CD4-positive, alpha-beta T cell treated with Interleukin-21 for 1 hour (primary cell): ENCODE results near the gene COX7A2.

Experiments
- DNase-seq: peaks from one replicate; pipeline ENCODE4 v3.0.0-alpha.2; 2020

COX7A2 gene

DNA sequence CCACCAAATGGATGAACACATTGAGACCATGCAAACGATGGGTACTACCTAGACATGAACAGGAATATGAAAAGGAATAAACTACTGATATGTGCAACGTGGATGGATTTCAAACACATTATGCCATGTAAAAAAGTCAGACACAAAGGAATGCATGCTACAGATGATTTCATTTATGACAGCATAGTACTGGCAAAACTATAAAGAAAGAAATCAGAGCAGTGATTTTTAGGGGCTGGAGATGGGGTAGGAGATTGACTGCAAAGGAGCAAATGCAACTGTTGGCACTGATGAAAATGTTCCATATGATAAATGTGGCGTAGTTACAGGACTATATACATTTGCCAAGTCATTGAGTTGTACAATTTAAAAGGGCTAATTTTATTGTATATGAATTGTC is 24.3 kb downstream of the COX7A2 start:
- no peak for DNase-seq

DNA sequence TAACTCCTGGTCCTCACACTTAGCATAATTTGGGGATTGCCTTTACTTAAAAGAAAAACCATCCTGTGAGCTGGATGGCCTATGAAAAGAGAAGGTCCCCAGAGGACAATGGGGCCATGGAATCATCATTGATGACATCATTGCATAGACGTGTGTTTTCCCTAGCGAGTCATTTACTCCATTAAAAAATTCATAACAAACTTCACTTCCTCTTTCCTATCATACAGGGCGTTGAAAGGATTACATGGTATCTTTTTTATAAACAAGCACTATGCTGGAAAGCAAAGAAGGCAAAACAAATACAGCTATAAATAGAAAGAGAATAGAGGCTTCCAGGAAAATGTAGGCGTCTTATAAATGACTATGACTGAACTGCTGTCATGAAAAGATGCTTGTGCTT is 26.4 kb downstream of the COX7A2 start:
- DNase-seq: no peak

DNA sequence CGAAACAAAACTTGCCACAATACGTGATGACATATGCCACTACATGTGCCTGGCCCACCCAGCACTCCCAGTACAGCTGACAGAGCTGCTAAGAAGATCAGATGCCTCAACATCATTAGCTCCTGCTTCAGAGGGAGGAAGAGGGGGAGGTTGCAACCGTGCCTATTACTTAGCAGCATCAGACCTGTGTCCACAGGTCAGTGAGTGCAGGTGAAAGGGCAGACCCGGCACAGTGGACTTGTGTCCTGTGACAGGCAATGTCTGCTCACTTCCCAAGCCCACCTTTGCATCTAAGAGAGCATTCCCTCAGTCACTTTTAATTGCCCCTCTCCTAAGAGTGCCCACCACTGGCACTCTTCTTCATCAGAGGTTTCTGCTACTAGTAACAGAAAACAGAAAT is 28.3 kb downstream of the COX7A2 start:
- no peak for DNase-seq

DNA sequence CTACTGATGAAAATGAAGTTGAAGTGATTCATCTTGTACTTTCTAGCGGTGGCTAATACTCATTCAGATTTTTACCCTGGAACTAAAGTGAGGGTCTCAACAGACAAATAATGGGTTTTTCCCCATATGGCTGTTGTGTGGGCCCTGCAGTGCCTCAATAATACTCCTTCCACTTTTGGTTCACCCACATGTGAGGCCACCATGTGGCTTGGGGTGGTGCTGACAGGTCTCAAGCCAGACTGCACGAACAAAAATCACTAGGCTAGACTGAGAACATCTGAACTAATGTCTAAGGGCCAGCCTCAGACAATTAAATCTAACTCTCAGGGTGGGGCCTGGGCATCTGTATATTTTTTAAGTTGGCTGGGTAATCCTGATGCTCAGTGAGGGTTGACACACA is 29.9 kb downstream of the COX7A2 start:
- DNase-seq: no peak

DNA sequence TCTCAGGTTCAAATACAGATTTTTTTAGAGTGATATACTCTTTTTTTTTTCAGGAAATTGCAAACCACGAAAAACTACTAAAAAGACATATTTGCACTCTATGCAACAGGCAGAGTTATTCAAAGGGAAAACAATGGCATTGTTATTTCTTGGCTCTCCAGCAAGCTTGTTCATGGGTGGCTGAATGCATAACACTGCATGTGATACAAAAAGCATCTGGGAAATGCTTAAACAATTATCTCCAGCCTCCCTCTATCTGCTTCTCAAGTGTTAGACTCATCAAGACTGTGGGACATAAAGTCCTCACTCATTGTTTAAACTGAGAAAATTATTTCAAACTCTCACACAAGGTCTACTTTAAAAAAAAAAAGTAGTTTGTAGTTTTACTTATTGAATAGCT is 30.5 kb downstream of the COX7A2 start:
- DNase-seq: no peak

DNA sequence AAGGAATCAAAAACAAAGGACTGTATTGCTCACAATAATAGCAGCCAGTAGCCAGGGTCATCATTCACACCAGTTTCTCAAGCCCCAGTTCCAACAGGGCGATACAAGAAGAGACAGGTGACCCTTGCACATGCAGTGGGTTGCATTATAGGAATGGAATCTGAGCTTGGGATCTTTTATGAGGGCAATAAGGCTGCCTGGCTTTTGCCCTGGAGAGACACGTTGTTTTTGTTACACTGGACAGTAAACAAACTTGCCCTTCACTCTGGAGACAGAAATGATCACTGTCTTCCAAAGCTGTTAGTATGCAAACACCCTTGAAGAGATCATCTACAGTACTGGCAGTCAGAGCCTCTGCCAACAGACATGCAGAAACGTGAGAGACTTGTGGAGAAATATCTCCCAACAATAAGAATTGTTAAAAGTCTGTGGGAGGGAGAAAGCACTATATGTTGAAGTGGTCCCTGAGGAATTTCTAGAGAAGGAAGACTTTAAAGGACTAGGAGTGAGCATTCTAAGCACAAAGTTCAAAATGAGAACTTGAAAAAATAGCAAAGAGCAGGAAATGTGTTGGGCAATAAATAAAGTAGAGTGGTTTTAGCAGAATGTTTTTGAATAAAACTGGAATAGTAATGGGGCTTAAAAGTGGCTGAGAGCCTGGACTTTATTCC is 31.5 kb downstream of the COX7A2 start:
- DNase-seq: no peak

DNA sequence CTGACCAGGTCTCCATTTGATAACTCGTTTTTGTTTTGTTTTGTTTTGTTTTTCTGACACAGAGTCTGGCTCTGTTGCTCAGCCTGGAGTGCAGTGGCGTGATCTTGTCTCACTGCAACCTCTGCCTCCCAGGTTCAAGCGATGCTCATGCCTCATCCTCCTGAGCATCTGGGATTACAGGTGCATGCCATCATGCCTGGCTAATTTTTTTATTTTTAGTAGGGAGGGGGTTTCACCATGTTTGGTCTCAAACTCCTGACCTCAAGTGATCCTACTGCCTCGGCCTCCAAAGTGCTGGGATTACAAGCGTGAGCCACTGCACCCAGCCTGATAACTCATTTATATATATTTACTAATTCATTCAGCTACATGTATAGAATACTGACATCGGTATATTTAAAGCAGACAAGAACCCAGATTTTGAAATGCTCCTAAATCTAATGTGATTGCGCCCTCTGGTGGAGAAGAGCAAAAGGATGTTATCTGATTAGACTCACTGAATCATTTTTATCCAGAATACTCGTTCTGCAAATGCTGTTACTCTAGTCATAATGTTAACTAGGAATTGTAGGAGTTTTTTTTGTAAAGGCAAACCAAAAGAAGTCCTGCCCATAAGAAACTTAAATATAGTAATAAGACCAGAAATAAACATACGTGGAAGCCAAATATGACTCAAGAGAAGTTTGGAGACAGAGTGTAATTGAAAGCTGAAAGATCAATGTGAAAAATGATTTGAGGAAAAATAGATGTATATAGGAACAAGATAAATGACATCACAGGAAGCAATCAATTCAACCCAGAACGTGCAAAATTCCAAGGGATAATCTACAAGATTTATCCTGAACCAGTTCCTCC is 32.5 kb downstream of the COX7A2 start:
- DNase-seq: peak; percentile 66

DNA sequence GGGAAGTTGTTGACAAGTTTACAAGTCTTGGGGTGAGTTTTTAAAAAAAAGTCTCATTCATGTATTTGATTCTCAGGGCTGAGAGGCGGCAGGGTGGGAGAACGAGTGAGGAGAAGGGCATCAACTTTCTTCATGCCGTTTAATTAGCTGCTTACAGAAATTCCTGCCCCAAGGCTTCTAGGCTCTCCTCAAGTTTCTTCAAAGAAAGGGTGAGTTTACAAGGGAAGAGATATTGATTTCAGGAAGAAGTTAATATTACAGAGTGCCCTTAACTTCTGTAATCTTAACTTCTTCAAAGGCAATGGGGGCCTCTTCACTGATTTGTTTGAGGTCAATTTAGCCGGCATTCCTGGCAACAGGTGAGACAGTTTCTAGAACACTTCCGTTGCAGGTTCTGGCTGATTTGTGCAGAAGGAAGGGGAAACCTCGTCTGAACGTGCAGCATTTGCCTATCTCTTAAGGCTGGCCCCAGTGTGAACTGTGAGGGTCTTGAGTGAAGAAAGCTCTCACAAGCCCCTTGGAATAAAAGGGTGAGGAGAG is 34.3 kb downstream of the COX7A2 start:
- no peak for DNase-seq

DNA sequence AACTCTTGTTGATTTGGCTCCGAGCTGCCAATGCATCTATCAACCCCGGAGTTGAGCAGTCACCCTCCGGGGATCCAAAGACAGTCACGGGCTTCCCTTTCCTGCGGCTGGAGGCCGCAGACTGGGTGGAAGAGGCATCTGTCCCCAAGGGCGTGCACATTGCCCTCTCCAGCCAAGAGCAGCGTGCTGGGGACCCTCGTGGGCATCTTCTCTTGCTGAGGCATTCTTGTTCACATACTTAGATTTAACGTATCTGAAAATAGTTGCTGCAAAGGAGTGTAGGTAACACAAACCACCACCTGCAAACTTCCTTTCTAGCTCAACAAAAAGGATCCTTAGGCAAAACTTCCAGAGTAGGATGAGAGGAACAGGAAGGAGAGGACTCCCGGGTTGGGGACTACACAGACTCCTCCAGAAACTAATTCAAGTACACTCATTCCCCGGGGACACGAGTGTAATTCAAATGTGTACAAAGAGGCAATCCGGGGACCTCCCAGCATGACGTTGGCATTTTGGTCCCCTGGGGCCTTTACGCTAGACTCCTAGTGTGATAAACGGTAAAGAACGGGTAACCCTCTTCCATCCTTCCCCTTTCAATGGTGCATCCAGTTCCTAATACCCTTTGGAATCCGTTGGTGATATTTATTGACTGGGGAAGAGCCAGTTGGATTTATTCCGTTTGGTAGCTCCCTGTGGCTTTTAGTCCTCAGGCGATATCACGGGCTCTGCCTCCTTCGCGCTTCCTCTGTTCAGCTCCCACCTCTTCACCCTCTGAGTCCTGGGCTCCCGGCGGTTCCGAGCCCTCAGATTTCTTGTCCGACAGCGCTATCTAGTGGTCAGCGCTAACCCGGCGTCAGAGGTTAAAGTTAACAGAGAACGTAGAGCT is 35.1 kb downstream of the COX7A2 start:
- DNase-seq: peak; percentile 80

DNA sequence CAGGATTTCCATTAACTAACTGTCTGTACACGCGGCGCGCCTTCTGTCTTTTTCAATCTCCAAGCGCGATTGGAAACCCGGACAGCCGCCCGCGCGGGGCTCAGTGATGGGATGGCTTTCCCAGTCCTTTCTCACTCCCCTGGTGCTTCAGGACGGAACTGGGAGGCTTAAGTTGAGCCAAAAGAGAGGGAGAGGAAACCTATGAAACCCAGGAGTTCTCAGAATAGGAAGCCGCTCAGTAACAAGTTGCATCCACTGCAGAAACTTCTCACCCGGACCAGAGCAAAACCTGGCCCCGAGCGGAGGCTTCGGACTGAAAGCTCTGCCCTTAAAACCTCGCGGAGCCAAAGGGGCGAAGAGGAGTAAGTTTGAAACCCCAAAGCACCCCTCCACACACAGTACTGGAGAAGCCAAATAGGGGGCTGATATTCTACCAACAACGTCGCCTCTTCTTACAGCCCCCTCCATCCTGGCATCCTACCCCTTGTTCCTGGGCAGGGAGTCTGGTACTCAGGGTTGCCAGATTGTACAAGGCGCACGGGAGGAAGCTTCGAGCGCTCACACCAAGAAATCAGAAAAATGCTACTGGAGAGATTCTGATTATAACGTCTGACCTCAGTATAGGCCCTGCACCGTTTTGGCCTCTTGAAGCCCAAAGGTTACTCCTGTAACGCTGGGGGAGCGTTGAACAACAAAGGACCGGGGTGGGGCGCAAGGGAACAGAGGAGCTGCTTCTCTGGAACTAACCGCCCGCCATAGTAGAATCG is 36.8 kb downstream of the COX7A2 start:
- no peak for DNase-seq

DNA sequence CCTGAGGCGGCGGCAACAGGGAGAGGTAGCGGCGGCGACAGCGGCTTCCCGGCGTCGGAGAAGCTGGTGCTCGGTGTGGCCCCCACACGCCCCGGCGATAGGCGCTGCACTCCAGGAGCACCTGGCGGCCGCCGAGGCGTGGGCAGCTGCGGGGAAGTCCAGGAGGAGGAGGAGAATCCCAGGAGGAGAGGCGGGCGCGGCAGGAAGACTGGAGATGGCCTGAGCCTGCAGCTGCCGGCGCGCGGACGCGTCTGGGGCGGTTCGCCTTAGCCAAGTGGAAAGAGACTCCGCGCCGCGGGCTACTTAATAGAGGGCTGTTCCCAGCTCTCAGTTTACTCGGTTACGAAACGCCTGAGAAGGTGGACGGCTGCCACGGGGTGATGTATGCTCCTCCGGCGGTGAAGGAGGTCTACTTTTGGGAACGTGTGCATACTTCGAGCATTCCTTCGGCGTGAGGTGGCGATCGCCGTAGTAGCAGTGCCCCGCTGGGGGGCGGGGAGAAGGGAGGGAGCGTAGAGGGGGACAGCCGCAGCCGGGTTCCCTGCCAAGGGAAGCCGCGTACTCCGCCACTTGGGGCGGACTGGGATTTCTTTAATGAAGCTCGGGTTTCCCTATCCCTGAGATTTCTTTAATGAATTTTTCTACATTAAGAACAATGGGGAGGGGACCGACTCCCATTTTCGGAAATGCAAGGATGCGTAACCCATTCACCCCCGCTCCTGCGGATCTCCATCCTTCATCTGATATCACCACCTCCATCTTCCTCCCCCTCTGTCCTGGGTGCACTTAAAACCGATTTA is 37.6 kb downstream of the COX7A2 start, which contains the start of gene COL12A1:
COL12A1 (minus strand) TSS at position 278 of the 800 bp plus-strand sequence. CDS start 3,261 bp downstream, outside the sequence.
- no peak for DNase-seq

DNA sequence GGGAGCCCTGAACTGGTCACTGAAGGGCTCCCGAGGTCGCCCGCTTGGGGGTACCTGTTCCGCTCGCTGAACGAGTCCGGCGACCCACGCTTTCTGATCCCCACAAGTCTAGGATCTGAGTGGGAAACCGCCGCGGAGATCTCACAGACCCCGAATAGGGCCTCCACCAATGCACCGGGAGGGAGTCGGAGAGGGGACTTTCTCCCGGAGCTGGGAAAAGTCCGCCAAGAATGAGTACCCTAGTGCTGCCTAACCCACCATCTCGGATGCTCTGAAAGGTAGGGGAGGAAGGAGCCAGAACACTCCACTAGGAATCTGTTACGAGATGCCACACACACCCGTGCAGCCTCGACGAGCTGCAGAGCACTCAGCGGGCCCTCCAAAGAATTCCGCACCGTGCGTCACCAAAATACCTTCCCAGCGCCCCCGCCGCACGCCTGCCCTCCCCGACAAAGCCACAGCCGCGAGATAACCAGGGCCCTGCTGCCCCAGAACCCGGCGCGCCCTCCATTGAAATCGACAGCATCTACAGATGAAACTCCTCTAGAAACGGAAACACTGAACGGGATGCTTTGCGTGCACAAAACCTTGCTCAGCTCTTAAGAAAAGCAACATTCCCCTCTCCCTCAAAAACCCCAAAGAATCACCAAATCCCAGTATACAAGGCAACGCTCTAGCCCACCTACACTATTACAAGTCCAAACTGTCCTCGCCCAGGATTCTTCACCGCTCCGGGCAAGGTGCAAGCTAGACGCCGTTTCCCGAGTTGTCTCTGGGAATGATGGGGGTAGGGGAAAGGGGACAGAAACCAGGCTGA is 38.4 kb downstream of the COX7A2 start:
- DNase-seq: no peak

DNA sequence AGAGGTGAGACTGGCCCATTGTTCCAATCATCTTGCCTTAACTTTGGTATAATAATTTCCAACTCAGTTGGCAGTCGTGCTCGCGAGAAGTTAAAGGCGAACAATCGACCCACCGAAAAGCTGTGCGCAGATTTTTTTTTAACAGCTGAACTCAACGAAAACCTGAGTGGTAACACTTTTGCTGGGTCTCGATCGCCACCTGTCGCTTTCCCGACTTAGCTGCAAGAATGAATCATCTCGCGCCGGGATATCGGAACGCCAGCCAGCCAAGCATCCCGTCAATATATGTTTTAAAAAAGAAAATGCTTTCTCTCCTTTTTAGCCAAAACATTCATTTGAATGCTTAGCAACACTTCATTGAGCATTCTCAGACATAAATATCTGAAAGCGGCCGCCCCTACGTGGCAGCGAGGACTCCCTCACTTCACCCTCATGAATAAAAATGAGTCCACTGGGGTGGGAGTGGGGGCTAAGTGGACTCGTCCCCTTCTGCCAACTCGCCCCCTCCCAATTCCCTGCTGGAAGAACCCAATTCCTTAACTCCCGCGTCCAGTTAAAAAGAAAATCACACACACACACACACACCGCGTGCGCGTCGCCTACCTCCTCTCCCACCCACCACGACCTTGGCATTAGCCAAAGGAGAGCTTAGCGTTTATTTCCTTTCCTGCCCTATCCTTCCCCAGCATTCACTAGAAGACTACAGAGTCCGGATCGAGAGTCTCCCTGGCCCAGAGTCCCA is 39.2 kb downstream of the COX7A2 start:
- no peak for DNase-seq

DNA sequence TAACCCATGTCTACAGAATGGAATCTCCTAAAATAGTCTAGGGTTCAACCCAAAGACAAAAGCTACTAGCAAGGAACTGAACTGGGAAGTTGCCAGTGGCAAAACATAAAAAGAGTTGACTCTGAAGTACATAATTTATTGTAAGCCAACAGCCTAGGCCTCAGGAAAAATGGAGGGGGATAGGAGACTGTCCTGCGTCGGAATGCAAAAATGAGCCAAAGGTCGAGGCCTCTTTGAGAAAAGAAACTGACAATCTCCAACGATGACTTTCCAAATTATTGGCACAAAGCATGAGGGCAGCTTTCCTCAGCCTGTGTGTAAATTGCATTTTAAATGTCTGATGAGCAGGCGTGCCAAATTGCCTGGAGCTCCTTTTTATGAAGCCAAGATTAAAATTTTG is 39.9 kb downstream of the COX7A2 start:
- no peak for DNase-seq

DNA sequence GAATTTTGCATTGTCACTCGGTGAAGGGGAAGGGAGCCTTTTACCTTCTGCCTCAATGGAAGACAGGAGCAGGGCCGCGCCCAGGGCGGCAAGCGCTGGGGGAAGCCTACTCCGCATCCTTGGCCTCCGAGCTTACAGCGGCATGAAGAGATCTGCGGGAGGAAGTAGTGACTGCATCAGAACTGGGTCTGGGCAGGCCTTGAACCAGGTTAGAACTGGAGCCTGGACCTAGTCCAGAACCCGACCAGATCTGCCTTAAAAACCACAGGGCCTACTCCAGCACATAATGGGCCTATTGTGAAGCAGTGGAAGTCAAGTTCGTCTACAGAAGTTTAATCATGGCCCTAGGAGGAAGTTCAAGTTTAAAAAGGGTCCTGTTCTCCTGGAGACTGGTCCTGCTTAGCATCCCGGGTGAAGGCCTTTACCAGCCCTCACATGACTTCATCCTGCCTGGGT is 40.9 kb downstream of the COX7A2 start:
- DNase-seq: no peak

DNA sequence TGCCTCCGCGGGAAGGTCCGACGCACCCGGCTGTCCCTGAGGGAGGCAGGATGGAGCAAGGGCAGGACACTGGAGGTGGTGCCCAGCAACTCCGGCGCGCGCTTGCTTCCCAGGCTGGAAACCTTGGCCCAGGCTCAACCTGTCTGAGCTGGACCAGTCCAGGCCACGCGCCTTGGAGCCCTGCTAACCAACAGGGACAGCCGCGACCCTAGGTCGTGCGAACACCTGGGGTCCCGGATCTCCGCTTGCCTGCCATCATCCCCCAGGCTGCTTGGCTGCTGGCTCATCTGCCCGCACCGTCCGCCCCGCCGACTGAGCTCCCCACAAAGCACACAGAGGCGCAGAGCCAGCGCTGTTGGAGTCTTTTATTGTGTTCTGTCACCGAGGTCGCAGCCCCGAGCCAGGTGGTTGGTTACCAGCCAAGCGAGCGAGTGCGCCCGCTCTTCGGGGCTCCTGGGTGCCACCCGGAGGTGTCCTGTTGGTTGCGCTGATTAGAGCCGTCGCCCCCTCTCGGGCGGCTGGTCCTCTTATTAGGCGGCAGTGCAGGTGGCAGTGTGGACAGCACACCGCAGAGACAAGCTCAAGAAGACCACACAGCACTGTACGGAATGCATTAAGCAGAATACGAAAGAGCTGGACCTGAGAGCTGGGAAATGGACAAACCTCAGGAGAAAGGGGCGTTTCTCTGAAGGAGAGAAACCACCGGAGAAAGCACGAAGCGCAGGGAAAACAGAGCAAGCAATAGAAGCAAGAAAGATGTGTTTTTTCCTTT is 41.5 kb downstream of the COX7A2 start:
- no peak for DNase-seq

DNA sequence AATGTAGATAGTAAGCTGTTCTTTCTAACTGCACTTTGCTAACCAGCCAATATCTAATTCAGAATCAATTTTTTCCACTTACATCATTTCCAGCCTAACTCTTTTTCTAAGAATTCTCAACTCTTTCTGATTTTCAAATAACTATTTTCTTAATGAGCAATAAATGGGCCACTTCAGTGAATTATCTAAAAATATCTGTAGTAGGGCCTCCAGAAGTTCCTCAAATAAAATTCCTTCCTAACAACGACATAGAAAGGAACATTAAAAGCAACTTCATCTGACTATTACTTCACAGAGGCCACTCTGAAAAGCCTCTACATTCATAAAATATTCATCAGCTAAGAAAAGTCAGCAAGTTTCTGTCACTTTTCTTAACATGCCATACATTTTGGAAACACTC is 42.6 kb downstream of the COX7A2 start:
- no peak for DNase-seq

DNA sequence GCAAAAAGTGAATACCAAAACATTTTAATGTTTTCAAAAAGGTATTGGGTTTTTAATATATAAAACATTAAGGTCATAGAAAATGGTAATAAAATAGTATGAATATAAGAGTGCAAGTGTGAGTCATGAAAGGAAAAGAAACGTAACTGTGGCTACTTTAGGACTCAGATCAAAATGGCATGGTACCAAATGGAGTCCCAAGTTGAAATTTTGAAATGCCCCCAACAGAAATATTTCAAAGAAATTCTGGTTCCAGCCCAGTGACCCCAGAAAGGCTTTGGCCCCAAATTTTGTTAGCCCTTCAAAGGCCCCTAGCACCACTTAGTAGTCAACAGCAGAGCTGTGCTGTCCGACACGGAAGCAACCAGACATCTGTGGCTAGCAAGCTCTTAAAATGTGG is 43.7 kb downstream of the COX7A2 start:
- DNase-seq: no peak
